NCI-H2227 treated with DMSO at 0.1 percent for 48 hours (cell line): ENCODE measurements around the gene ANKRD60.

Experiments used
- DNase-seq: peaks from one replicate; lab custom pipeline; 2025; lab: John Stamatoyannopoulos, UW

Gene ANKRD60

GRCh38 chr20:58192567-58192966, 35.9 kb downstream of the ANKRD60 start:
- DNase-seq = no peak

- DNase-seq = no peak
These were observed 36.4 kb downstream of the ANKRD60 start for GRCh38 chr20:58192065-58192464.

GRCh38 chr20:58188527-58188926, 39.9 kb downstream of the ANKRD60 start:
- DNase-seq = no peak

- no peak for DNase-seq
These were observed 43.5 kb downstream of the ANKRD60 start for GRCh38 chr20:58184984-58185383.

GRCh38 chr20:58184063-58184462, 44.4 kb downstream of the ANKRD60 start:
- no peak for DNase-seq

GRCh38 chr20:58182521-58183140, 45.8 kb downstream of the ANKRD60 start:
- no peak for DNase-seq

- DNase-seq = no peak
These were observed 48.9 kb downstream of the ANKRD60 start for GRCh38 chr20:58179432-58180099.

GRCh38 chr20:58179083-58179431, 49.4 kb downstream of the ANKRD60 start:
- DNase-seq = no peak

GRCh38 chr20:58177799-58178198, 50.7 kb downstream of the ANKRD60 start:
- no peak for DNase-seq

- DNase-seq = no peak
These were observed 52.6 kb downstream of the ANKRD60 start for GRCh38 chr20:58175836-58176235.

- DNase-seq = no peak
These were observed 53.0 kb downstream of the ANKRD60 start for GRCh38 chr20:58175425-58175824.

GRCh38 chr20:58174708-58175280, 53.7 kb downstream of the ANKRD60 start:
- DNase-seq = no peak

GRCh38 chr20:58173930-58174707, 54.3 kb downstream of the ANKRD60 start:
- DNase-seq = no peak

GRCh38 chr20:58173091-58173490, 55.4 kb downstream of the ANKRD60 start:
- DNase-seq = no peak

GRCh38 chr20:58171796-58172425, 56.5 kb downstream of the ANKRD60 start:
- no peak for DNase-seq

- DNase-seq = no peak
These were observed 59.0 kb downstream of the ANKRD60 start for GRCh38 chr20:58169450-58169849.

GRCh38 chr20:58168843-58169242, 59.6 kb downstream of the ANKRD60 start:
- DNase-seq = no peak

GRCh38 chr20:58167759-58168158, 60.7 kb downstream of the ANKRD60 start:
- no peak for DNase-seq
